Upper lobe of left lung (tissue), 6 donors: ENCODE measurements around the gene ARID1B. TPM values are rescaled to one million over a fixed set of nuclear protein-coding genes. Genes with fewer than 3 reads are reported as not detected.
A peak's percentile ranks its signal among the peaks of the same experiment; 100 is the strongest.

Source experiments
- ATAC-seq, 2 donors: fragments of 200-7000 bp; cut with Tn5 transposase; one replicate each; pipeline ENCODE4 v1.9.1; 2022; ENCODE audit warnings: mild to moderate bottlenecking in 2 of 2, moderate library complexity in 2 of 2; ENCODE audit not compliant: low FRiP score in 2 of 2
- DNase-seq, 2 donors: peaks; one replicate each; pipeline ENCODE4 v3.0.0-alpha.2; 2019 to 2020
- H3K27ac ChIP-seq, 4 donors: fragments of 200-600 bp; sonication (generic); one replicate each; pipeline ENCODE4 v1.5.1; 2016 to 2019
- H3K27me3 ChIP-seq, 4 donors: fragments of 200-600 bp; sonication (generic); one replicate each; pipeline ENCODE4 v1.5.1; 2017 to 2019
- H3K36me3 ChIP-seq, 4 donors: fragments of 200-600 bp; sonication (generic); one replicate each; pipeline ENCODE4 v1.5.1; 2016 to 2019
- H3K4me1 ChIP-seq, 4 donors: fragments of 200-600 bp; sonication (generic); one replicate each; pipeline ENCODE4 v1.5.1; 2018 to 2019
- H3K4me3 ChIP-seq, 4 donors: fragments of 200-600 bp; sonication (generic); one replicate each; pipeline ENCODE4 v1.5.1; 2017 to 2019; ENCODE audit warnings: mild to moderate bottlenecking in 2 of 4, moderate library complexity in 1 of 4
- H3K9me3 ChIP-seq, 4 donors: fragments of 200-600 bp; sonication (generic); one replicate each; pipeline ENCODE4 v1.5.1; 2018 to 2019
- CTCF ChIP-seq, 6 experiments: fragments of 450-650 bp in 4 of 6; fragments of 200-600 bp in 2 of 6; sonication (generic) in 2 of 6; IDR thresholded peaks; one replicate each; pipeline ENCODE4 v1.5.1; 2016 to 2019; ENCODE audit warnings: antibody characterized with exemption in 6 of 6
- EP300 ChIP-seq, 4 donors: sonication (generic); formaldehyde crosslinking; IDR thresholded peaks; one replicate each; pipeline ENCODE4 v1.5.1; 2017; ENCODE audit warnings: antibody characterized with exemption in 4 of 4, control low read depth in 2 of 4
- POLR2A ChIP-seq, 4 donors: fragments of 450-650 bp; IDR thresholded peaks; one replicate each; pipeline ENCODE4 v1.5.1; 2016 to 2017; ENCODE audit warnings: antibody characterized with exemption in 4 of 4, mild to moderate bottlenecking in 2 of 4
- POLR2AphosphoS5 ChIP-seq, 2 donors: sonication (generic); formaldehyde crosslinking; IDR thresholded peaks; one replicate each; pipeline ENCODE4 v1.5.1; 2017; ENCODE audit warnings: antibody characterized with exemption in 2 of 2
- WGBS, 2 donors: methylation state at CpG; one replicate each; pipeline ENCODE4 v1.1.5; 2017 to 2018; 5-methylcytosine and 5-hydroxymethylcytosine counted together
- total RNA-seq, 6 donors: library from RNA; depleted of rRNA in 4 of 6; stranded (reverse); fragments of >200 nt in 4 of 6; gene quantifications; one replicate each; pipeline versions ENCODE4 v1.1.0 to v1.2.1, GENCODE V29; 2016 to 2021
- donor health status: DM: no; HTN: no; CAD: no; lungs with moderate emphysema.
- donor health status: DM: no; HTN: yes; CAD: no; lungs with severe emphysema.

The ARID1B gene
- total RNA-seq, 6 donors from 2014 or later: 66.4 to 168 (median 109) TPM

DNA sequence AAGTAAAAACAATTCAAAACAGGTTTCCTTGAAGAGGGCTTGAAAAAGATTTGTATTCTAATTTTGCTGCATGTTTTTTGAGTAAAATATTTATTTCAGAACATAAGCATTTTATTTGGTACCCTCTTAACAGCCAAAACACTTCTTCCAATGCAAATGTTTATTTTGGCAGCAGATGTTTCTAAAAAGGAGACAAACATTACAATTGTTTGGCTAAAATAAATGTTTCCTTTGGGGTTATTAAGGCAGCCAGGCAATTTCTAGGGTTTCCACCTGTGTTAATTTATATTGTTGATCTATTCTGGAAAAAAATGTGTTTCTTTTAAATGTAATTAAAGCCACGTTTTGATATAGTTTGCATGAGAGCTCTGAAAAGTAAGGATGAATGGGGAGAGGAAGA lies 56.6 kb downstream of the ARID1B start:
- TF ChIP-seq POLR2AphosphoS5 (IDR thresholded peaks at IDR 0.05): no peak
- no peak for TF ChIP-seq POLR2A (IDR thresholded peaks at IDR 0.05)
- TF ChIP-seq CTCF (IDR thresholded peaks at IDR 0.05): no peak
- no peak for TF ChIP-seq EP300 (IDR thresholded peaks at IDR 0.05)
- no peak overlapping the region for H3K4me3 ChIP-seq
- peaks cover 15 to 32% (median 28%) of the 10 kb centered on the region in 4 donors for H3K4me1 ChIP-seq
- H3K27ac ChIP-seq: peak overlapping the region in 1 of 4 donors; percentile 23
- H3K36me3 ChIP-seq: peaks cover 0 to 12% (median 2%) of the 10 kb centered on the region in 4 donors
- ATAC-seq: no peak
- WGBS, 2 donors: 27 to 43% methylated on average over 1 of the region's 1 CpG
- H3K9me3 ChIP-seq: no peaks in the 10 kb centered on the region
- DNase-seq: no peak
- H3K27me3 ChIP-seq: no peaks in the 10 kb centered on the region

- TF ChIP-seq POLR2A (IDR thresholded peaks at IDR 0.05): no peak
- TF ChIP-seq CTCF (IDR thresholded peaks at IDR 0.05): no peak
- no peak for TF ChIP-seq POLR2AphosphoS5 (IDR thresholded peaks at IDR 0.05)
- TF ChIP-seq EP300 (IDR thresholded peaks at IDR 0.05): no peak
- ATAC-seq (no peak), DNase-seq (no peak)
- peak overlapping the region in 1 of 4 donors; percentile 4 for H3K27ac ChIP-seq
- H3K27me3 ChIP-seq: no peaks in the 10 kb centered on the region
- peaks cover 12 to 55% (median 25%) of the 10 kb centered on the region in 4 donors for H3K4me1 ChIP-seq
- no peak overlapping the region for H3K4me3 ChIP-seq
- no peaks in the 10 kb centered on the region for H3K9me3 ChIP-seq
- WGBS, 2 donors: 77 to 79% methylated on average over 2 of the region's 2 CpGs
- H3K36me3 ChIP-seq: no peaks in the 10 kb centered on the region
These were observed 62.0 kb downstream of the ARID1B start for GRCh38 chr6:156839129-156839528.

- peak overlapping the region in 1 of 4 donors; percentile 4 for H3K27ac ChIP-seq
- DNase-seq: no peak
- no peaks in the 10 kb centered on the region for H3K27me3 ChIP-seq
- peaks cover 17 to 56% (median 29%) of the 10 kb centered on the region in 4 donors for H3K4me1 ChIP-seq
- no peaks in the 10 kb centered on the region for H3K9me3 ChIP-seq
- no peak overlapping the region for H3K4me3 ChIP-seq
- no peaks in the 10 kb centered on the region for H3K36me3 ChIP-seq
- no peak for TF ChIP-seq EP300 (IDR thresholded peaks at IDR 0.05)
- ATAC-seq: peak in 1 of 2 donors; percentile 74
- WGBS, 2 donors: 69 to 81% methylated on average over 9 of the region's 9 CpGs
These were observed 62.4 kb downstream of the ARID1B start for GRCh38 chr6:156839591-156840001.

DNA sequence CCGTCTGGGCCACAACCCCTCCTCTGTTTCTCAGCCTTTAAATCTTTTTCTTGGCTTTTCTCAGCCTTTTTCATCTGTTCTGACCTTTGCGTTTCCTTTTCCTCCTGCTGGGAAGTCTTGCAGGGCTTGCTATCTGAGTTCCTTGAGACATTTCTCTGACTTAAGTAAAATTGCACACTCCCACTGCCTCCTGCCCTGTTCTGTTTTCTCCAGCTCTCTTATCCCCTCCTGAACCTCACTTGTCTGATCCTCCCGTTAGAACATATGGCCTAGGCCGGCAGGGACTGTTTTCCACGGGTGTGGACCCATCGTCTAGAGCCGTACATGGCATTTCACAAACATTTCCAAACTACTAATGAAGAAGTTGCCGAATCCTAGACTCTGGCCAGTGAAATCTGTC lies 63.0 kb downstream of the ARID1B start:
- no peak for DNase-seq
- 54 to 60% methylated on average over 8 of the region's 8 CpGs for WGBS, 2 donors
- no peaks in the 10 kb centered on the region for H3K9me3 ChIP-seq
- no peaks in the 10 kb centered on the region for H3K36me3 ChIP-seq
- peaks cover 19 to 56% (median 33%) of the 10 kb centered on the region in 4 donors for H3K4me1 ChIP-seq
- TF ChIP-seq EP300 (IDR thresholded peaks at IDR 0.05) (no peak), POLR2AphosphoS5 (IDR thresholded peaks at IDR 0.05) (no peak), CTCF (IDR thresholded peaks at IDR 0.05) (no peak), POLR2A (IDR thresholded peaks at IDR 0.05) (no peak)
- peak in 1 of 2 donors; percentile 44 for ATAC-seq
- H3K27me3 ChIP-seq: no peaks in the 10 kb centered on the region
- no peak overlapping the region for H3K27ac ChIP-seq
- no peak overlapping the region for H3K4me3 ChIP-seq

- ATAC-seq (no peak), DNase-seq (no peak)
- Histone ChIP-seq H3K4me3 (no peak overlapping the region), H3K27ac (no peak overlapping the region), H3K9me3 (no peaks in the 10 kb centered on the region), H3K4me1 (peaks cover 19 to 61% (median 37%) of the 10 kb centered on the region in 4 donors), H3K36me3 (no peaks in the 10 kb centered on the region), H3K27me3 (no peaks in the 10 kb centered on the region)
- no peak for TF ChIP-seq EP300 (IDR thresholded peaks at IDR 0.05)
- no peak for TF ChIP-seq POLR2A (IDR thresholded peaks at IDR 0.05)
- TF ChIP-seq POLR2AphosphoS5 (IDR thresholded peaks at IDR 0.05): no peak
- no peak for TF ChIP-seq CTCF (IDR thresholded peaks at IDR 0.05)
- 80% methylated on average over 2 of the region's 2 CpGs for WGBS, 2 donors
These were observed 63.4 kb downstream of the ARID1B start for GRCh38 chr6:156840606-156841005.
